Naive B cell (primary cell): ENCODE results near the gene SBDS. TPM values are rescaled to one million over a fixed set of nuclear protein-coding genes. Genes with fewer than 3 reads are reported as not detected.
"Not testable (repeated sequence)": the region's sequence is repeated elsewhere in the genome, so short reads cannot be mapped to it uniquely, and the experiment has no call there.

Experiments
- ATAC-seq, 2 donors: fragments of 150-1000 bp; cut with Tn5 transposase; 2 replicates each; pipeline ENCODE4 v1.10.0; 2021; ENCODE audit warnings: low read depth in 2 of 2, mild to moderate bottlenecking in 2 of 2, moderate library complexity in 2 of 2
- DNase-seq: peaks from one replicate; pipeline ENCODE4 v3.0.0; 2022
- H3K27ac Mint-ChIP-seq, 6 donors: one replicate each; pipeline ENCODE4 v1.8.0; 2020 to 2022; ENCODE audit warnings: mild to moderate bottlenecking in 6 of 6, mixed read lengths in 6 of 6, moderate library complexity in 5 of 6, inconsistent platforms in 2 of 6
- H3K27me3 Mint-ChIP-seq, 3 donors: one replicate each; pipeline ENCODE4 v1.8.0; 2021 to 2022; ENCODE audit warnings: mixed read lengths in 3 of 3, mild to moderate bottlenecking in 1 of 3
- H3K36me3 Mint-ChIP-seq, 2 donors: one replicate each; pipeline ENCODE4 v1.8.0; 2020 to 2022; ENCODE audit warnings: mixed read lengths in 2 of 2, inconsistent platforms in 1 of 2, mild to moderate bottlenecking in 1 of 2
- H3K4me1 Mint-ChIP-seq, 3 donors: one replicate each; pipeline ENCODE4 v1.8.0; 2020 to 2022; ENCODE audit warnings: mixed read lengths in 3 of 3, inconsistent platforms in 1 of 3, mild to moderate bottlenecking in 1 of 3, moderate library complexity in 1 of 3
- H3K4me3 Mint-ChIP-seq, 8 donors: one replicate each; pipeline ENCODE4 v1.8.0; 2020 to 2022; ENCODE audit warnings: mild to moderate bottlenecking in 8 of 8, mixed read lengths in 8 of 8, moderate library complexity in 8 of 8, inconsistent platforms in 2 of 8
- H3K9me3 Mint-ChIP-seq, 7 donors: one replicate each; pipeline ENCODE4 v1.8.0; 2020 to 2022; ENCODE audit warnings: mixed read lengths in 7 of 7, mild to moderate bottlenecking in 5 of 7, inconsistent platforms in 2 of 7, moderate library complexity in 1 of 7
- polyA plus RNA-seq, 6 donors: library from polyadenylated mRNA; unstranded; fragments of 300-500 nt; fragmentation: Illumina TruSeq; gene quantifications; one replicate each; pipeline ENCODE4 v1.2.3, GENCODE V29; 2021; ENCODE audit warnings: low read depth in 6 of 6

Gene SBDS
- polyA plus RNA-seq, 6 donors from 2014 or later: 47.5 to 105 (median 67.4) TPM

DNA sequence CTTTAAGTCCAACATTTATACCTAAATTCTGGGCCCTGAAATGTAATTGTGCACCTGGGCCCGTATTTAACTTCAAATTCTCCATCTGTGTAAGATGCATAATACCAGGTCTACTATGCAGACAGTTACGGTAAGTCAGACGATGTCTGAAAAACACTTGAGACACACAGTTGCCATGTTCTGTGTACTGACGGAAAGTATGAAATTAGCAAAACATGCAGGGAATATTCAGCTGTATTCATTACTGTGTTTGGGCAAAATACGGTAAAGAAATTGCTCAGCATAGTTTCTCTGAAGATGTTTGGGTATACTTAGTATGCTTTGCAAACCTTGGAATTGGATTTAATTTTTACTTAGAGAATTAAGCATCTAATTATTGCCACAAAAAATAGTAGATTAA lies 17.1 kb downstream of the SBDS start:
- ATAC-seq, H3K27ac Mint-ChIP-seq, DNase-seq, H3K36me3 Mint-ChIP-seq, H3K4me3 Mint-ChIP-seq, H3K27me3 Mint-ChIP-seq, H3K4me1 Mint-ChIP-seq: not testable (repeated sequence)
- H3K9me3 Mint-ChIP-seq: peaks cover 4 to 25% (median 12%) of the 10 kb centered on the region in 7 donors

DNA sequence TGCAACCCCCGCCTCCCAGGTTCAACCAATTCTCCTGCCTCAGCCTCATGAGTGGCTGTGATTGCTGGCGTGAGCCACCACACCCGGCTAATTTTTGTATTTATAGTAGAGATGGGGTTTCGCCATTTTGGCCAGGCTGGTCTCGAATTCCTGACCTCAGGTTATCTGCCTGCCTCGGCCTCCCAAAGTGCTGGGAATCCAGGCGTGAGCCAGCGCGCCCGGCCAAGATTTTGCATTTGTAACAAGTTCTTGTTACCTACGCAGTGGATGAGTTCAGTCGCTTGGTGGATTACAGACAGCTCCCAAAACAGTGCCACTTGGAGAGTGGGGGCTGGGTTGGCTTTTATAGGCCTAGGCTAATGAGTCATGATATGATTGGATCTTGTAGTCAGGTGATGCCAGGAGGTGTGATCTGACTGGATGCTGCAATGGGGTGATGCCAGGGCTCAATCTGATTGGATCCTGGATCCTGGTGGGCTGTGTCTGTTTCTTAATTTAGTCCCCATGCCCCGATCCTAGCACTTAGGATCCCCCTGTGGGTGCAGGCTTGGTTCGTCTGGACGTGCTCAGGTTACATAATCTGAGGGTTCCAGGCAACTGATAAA lies 20.3 kb downstream of the SBDS start:
- Mint-ChIP-seq H3K27ac (no peak overlapping the region), H3K36me3 (peaks cover 0 to 6% of the 10 kb centered on the region in 2 donors), H3K9me3 (peaks cover 3 to 14% (median 5%) of the 10 kb centered on the region in 7 donors), H3K4me3 (peak overlapping the region in 1 of 8 donors; percentile 18), H3K27me3 (no peaks in the 10 kb centered on the region), H3K4me1 (peaks cover 0 to 5% (median 0%) of the 10 kb centered on the region in 3 donors)
- ATAC-seq (no peak), DNase-seq (no peak)

DNA sequence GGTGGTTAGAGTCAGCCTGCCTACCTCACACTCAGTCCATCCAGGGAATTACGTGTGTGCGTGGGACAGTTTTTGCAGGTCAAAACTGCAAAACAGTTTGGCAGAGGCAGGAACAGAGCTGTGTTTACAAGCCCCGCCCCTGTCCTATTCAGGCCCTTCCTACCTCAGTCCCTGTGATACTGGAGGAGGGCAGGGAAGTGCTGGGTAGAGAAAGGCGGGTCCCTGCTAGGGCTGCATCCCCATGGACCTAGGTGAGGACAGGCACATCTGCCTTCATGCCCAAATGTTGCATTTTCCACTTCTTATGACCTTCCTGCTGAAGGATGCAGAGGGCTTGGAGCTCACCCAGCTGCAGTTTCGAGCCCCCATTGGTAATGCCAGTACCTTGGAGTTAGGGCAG lies 25.1 kb downstream of the SBDS start:
- Mint-ChIP-seq H3K27me3 (no peaks in the 10 kb centered on the region), H3K27ac (no peak overlapping the region), H3K4me1 (peaks cover 0 to 5% (median 0%) of the 10 kb centered on the region in 3 donors), H3K4me3 (no peak overlapping the region), H3K9me3 (no peaks in the 10 kb centered on the region), H3K36me3 (no peaks in the 10 kb centered on the region)
- ATAC-seq (no peak), DNase-seq (no peak)

DNA sequence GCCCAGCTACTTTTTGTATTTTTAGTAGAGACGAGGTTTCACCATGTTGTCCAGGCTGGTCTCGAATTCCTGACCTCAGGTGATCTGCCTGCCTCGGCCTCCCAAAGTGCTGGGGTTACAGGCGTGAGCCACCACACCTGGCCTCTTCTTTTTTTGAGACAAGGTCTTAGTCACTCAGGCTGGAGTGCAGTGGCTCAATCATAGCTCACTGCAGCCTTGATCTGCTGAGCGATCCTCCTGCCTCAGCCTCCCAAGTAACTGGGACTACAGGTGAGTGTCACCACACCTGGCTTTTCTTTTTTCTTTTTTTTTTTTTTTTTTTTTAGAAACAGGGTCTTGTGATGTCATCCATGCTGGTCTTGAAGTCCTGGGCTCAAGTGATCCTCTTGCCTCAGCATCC lies 26.4 kb downstream of the SBDS start:
- H3K36me3 Mint-ChIP-seq, ATAC-seq, H3K27ac Mint-ChIP-seq, H3K4me3 Mint-ChIP-seq, H3K9me3 Mint-ChIP-seq, DNase-seq, H3K27me3 Mint-ChIP-seq, H3K4me1 Mint-ChIP-seq: not testable (repeated sequence)

DNA sequence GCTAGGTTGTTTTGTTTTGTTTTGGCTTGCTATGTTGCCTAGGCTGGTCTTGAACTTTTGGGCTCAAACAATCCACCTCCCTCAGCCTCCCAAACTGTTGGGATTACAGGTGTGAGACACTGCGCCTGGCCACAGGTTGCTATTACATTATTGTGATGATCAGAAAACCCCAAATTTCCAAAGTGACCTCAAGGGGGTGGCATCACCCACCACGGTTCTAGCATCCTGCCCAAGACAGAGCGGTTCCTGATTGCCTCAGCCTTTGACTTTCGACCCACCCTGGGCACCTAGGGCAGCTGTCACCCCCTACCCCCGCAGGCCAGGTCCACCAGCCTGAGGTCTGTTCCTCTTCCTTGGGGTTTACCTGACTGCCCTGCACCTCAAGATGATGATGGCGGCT lies 28.4 kb downstream of the SBDS start:
- Mint-ChIP-seq H3K27me3 (no peaks in the 10 kb centered on the region), H3K9me3 (no peaks in the 10 kb centered on the region), H3K4me3 (no peak overlapping the region), H3K4me1 (peaks cover 0 to 5% (median 0%) of the 10 kb centered on the region in 3 donors), H3K27ac (no peak overlapping the region), H3K36me3 (no peaks in the 10 kb centered on the region)
- DNase-seq: no peak
- ATAC-seq: no peak

DNA sequence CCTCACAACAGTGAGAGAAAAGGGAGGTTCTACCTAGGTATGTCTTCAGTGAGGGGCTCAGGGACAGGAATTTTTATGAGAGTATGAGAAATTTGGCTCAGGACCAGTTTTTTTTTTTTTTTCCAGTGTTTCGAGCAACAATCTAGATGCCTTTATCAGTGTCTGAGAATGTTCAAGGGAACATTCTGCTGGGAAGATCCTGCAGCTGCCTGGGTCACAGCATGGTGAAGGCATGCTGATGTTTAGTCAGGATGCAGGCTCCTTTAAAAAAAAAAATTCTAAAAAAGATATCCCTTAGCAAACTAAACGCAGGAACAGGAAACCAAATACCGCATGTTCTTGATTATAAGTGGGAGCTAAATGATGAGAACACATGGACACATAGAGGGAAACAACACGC lies 31.0 kb downstream of the SBDS start:
- Mint-ChIP-seq H3K27ac (peak overlapping the region in 1 of 6 donors; percentile 49), H3K27me3 (no peaks in the 10 kb centered on the region), H3K9me3 (no peaks in the 10 kb centered on the region), H3K4me1 (no peaks in the 10 kb centered on the region), H3K4me3 (no peak overlapping the region), H3K36me3 (peaks cover under 1 to 5% of the 10 kb centered on the region in 2 donors)
- ATAC-seq: no peak
- no peak for DNase-seq

DNA sequence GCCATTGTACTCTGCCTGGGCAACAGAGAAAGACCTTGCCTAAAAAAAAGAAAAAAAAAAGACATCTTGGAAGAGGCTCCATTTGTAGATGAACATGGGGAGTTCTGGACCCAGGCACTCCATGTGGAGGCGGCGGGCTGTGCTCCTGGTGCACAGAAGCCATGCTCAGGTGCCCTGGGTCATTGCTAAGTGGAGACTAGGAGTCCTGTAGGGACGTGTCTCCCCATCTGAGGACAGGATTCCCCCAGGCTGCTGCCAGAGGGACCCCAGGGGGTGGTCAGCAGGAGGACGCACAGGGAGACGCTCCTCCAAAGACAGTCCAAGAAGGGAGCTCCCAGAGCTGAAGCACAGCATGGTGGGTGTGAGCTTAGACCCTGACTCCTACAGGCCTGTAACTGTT lies 34.3 kb downstream of the SBDS start:
- Mint-ChIP-seq H3K36me3 (peaks cover 15 to 22% of the 10 kb centered on the region in 2 donors), H3K4me1 (no peaks in the 10 kb centered on the region), H3K27me3 (no peaks in the 10 kb centered on the region), H3K9me3 (no peaks in the 10 kb centered on the region), H3K27ac (peak overlapping the region in 1 of 6 donors; percentile 37), H3K4me3 (peak overlapping the region in 1 of 8 donors; percentile 6)
- DNase-seq: no peak
- no peak for ATAC-seq

DNA sequence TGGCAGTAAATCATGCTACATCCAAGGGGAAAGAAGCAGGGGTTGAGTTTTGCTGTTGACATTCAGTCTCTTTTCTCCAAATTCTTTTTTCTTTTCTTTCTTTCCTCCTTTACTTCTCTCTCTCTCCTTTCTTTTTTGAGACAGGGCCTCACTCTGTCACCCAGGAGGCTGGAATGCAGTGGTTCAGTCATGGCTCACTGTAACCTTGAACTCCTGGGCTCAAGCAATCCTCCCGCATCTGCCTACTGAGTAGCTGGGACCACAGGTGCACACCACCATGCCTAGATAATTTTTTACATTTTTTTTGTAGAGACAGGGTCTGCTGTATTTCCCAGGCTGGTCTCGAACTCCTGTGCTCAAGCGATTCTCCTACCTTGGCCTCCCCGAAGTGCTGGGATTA lies 35.2 kb downstream of the SBDS start:
- peaks cover 15 to 22% of the 10 kb centered on the region in 2 donors for H3K36me3 Mint-ChIP-seq

DNA sequence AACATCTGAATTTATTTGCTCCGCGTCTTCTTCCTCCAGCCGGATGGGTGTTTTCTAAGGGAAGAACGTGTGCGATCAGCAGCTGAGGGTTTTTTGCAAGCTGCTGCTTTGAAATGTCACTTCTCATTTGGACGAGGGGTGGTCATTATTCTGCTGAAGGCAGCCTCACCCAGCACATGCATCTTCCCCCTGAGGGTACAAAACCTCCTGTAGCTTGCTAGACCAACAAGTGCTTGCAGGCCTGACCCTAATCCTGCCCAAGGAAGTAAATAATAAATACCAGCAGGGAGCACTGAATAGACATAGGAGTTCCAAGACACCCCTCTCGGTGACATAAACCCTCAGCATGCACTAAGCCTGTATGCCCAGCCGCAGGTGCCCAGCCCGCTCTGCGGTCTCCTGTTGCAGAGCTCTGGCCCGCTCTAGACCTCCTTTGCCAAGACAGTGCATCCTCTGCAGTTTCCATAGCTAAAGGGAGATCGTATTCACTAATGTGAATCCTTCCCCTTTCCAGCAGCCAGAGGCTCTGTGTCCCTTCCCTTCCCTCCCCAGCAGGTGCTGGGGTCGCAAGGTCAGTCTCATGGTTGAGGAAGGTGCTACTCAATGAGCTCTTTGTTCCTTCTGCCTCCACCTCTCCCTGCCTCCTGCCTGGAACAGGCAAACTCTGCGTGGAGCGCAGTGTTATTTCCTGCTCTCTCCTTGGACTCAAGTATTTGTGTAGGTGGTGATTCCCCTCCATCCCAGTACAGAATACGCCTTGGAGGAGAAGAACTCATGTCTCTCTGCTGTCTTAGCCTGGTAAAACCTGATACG lies 36.6 kb downstream of the SBDS start:
- H3K27me3 Mint-ChIP-seq: no peaks in the 10 kb centered on the region
- no peaks in the 10 kb centered on the region for H3K9me3 Mint-ChIP-seq
- peaks cover 15 to 22% of the 10 kb centered on the region in 2 donors for H3K36me3 Mint-ChIP-seq
- no peak overlapping the region for H3K4me3 Mint-ChIP-seq
- H3K4me1 Mint-ChIP-seq: no peaks in the 10 kb centered on the region
- ATAC-seq: no peak
- DNase-seq: no peak
- H3K27ac Mint-ChIP-seq: peak overlapping the region in 3 of 6 donors; percentile 9 to 67 (median 26)

More for the DNA sequence above, 35.2 kb downstream of the SBDS start:
- Mint-ChIP-seq H3K9me3 (no peaks in the 10 kb centered on the region), H3K27me3 (no peaks in the 10 kb centered on the region), H3K27ac (peak overlapping the region in 3 of 6 donors; percentile 7 to 22 (median 17)), H3K4me3 (no peak overlapping the region), H3K4me1 (no peaks in the 10 kb centered on the region)
- ATAC-seq: no peak
- DNase-seq: no peak

DNA sequence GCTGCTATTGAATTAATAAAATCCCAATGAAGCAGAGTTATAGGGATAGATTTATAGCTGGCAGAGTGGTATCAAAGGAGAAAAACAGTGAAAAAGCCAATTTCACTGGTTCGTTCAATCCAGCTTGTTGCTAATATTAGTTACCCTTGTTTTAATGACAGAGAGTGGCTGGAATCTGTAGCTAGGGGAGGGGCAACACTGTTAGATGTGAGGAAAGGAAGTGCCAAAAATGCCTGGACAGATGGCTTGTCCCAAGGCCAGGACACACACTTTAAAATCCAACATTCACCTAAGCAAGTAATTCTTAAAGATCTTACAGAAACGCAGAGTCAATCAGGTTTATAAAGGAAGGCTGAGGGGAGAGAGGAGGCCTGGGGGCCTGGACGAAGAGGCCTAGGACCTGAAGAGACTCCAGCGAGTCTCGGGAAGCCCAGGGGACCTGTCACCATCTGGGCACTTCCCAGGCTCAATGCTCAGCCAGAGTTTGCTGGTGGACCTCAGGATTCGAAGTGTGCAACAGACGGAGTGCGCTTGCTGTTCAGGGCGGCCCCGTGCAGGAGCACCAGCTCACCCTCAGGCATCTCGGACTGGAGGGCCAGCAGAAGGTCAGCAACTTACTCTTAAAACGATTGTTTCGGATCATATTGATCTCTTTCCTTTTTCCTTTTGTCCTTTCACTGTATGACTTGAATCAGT lies 37.6 kb downstream of the SBDS start:
- Mint-ChIP-seq H3K4me3 (no peak overlapping the region), H3K4me1 (peaks cover under 1 to 4% (median 2%) of the 10 kb centered on the region in 3 donors), H3K27ac (peak overlapping the region in 1 of 6 donors; percentile 67), H3K9me3 (no peaks in the 10 kb centered on the region), H3K36me3 (peaks cover 19 to 29% of the 10 kb centered on the region in 2 donors), H3K27me3 (no peaks in the 10 kb centered on the region)
- ATAC-seq: no peak
- no peak for DNase-seq

DNA sequence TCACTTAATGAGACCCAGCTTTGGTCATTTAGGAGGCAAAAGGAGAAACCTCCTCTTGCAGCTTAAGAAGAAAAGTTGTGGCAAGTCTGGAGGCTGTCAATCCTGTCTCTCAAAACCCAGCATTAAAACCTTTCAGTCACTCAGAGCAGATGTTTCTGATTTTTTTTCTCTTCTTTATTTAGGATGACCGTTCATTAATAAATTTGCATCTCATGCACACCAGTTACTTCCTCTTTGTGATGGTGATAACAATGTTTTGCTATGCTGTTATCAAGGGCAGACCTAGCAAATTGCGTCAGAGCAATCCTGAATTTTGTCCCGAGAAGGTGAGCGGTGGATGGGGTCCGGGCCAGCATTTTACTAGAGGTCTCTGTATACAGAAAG lies 42.4 kb downstream of the SBDS start:
- DNase-seq: no peak
- no peak for ATAC-seq
- Mint-ChIP-seq H3K4me1 (peaks cover 5 to 11% (median 9%) of the 10 kb centered on the region in 3 donors), H3K27ac (peak overlapping the region in 2 of 6 donors; percentile 61 to 80), H3K4me3 (no peak overlapping the region), H3K27me3 (no peaks in the 10 kb centered on the region), H3K9me3 (no peaks in the 10 kb centered on the region), H3K36me3 (peaks cover 23 to 28% of the 10 kb centered on the region in 2 donors)

DNA sequence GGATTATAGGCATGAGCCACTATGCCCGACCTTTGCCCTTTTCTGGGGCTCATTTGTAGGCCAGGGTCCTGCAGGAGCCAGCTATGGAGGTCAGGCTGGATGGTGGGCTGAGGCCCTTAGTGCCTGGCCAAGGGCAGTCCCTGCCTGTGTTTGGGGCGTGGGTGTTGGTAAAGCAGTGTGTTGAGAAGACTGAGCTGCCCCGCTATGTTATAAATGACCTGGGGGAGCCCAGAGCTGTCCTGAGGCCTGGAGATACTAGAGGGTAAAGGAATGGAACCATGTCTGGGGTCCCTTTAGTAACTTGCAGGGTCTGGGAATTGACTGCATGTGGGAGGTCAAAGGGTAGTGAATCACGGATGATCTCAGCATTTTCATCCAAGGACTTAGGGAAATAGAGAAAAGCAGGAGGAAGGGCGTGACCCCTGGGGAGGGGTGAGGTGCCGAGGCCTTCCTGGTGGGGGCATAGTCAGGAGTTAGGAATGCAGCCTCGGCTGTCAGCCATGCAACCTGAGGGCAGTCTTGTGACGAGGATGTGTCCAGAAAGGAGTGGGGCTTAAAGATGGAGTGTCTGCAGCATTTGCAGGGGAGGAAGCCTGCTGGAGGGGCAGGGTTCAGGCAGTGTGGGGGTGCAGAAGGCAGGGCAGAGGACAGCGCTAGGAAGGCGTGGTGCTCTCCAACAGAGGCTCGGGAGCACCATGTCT lies 42.9 kb downstream of the SBDS start:
- no peaks in the 10 kb centered on the region for H3K27me3 Mint-ChIP-seq
- DNase-seq (no peak), ATAC-seq (no peak)
- peak overlapping the region in 1 of 8 donors; percentile 63 for H3K4me3 Mint-ChIP-seq
- peak overlapping the region in 3 of 6 donors; percentile 52 to 80 (median 67) for H3K27ac Mint-ChIP-seq
- no peaks in the 10 kb centered on the region for H3K9me3 Mint-ChIP-seq
- peaks cover 22 to 24% of the 10 kb centered on the region in 2 donors for H3K36me3 Mint-ChIP-seq
- H3K4me1 Mint-ChIP-seq: peaks cover 5 to 11% (median 9%) of the 10 kb centered on the region in 3 donors

DNA sequence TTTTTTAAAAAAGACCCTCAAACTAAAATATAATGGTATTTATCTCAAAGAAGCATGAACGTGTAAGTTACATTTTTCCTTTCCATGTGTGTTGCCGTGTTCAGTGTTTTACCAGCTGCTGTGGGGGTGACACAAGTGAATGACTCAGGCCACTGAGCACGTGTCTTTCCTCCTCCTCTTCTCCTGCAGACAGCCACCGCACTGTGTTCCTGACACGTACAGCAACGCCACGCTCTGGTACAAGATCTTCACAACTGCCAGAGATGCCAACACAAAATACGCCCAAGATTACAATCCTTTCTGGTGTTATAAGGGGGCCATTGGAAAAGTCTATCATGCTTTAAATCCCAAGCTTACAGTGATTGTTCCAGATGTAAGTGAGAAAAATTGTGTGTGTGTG lies 44.6 kb downstream of the SBDS start:
- ATAC-seq (no peak), DNase-seq (no peak)
- no peak overlapping the region for H3K27ac Mint-ChIP-seq
- peaks cover 14 to 19% of the 10 kb centered on the region in 2 donors for H3K36me3 Mint-ChIP-seq
- H3K4me1 Mint-ChIP-seq: peaks cover 5 to 11% (median 9%) of the 10 kb centered on the region in 3 donors
- H3K9me3 Mint-ChIP-seq: no peaks in the 10 kb centered on the region
- H3K27me3 Mint-ChIP-seq: no peaks in the 10 kb centered on the region
- H3K4me3 Mint-ChIP-seq: no peak overlapping the region
